Stimulated activated effector memory CD8-positive, alpha-beta T cell treated with anti-CD3 and anti-CD28 coated beads, Interleukin-12 subunit alpha, Interleukin-12 subunit beta, amount 100 ng/mL, for 72 hours (primary cell): ENCODE data around the gene DOHH.

ENCODE experiments used
- ATAC-seq: fragments of 150-1000 bp; cut with Tn5 transposase; 2 replicates; pipeline ENCODE4 v1.10.0; 2021
- DNase-seq, 2 donors: peaks; one replicate each; pipeline ENCODE4 v3.0.0; 2021 to 2022; ENCODE audit warnings: low spot score in 2 of 2
- H3K27ac Mint-ChIP-seq: one replicate; pipeline ENCODE4 v1.8.0; 2022; ENCODE audit warnings: mild to moderate bottlenecking, mixed read lengths
- H3K36me3 Mint-ChIP-seq: one replicate; pipeline ENCODE4 v1.8.0; 2022; ENCODE audit warnings: mild to moderate bottlenecking, mixed read lengths
- H3K4me1 Mint-ChIP-seq: one replicate; pipeline ENCODE4 v1.8.0; 2022; ENCODE audit warnings: mixed read lengths
- H3K4me3 Mint-ChIP-seq: one replicate; pipeline ENCODE4 v1.8.0; 2022; ENCODE audit warnings: mild to moderate bottlenecking, mixed read lengths
- H3K9me3 Mint-ChIP-seq: one replicate; pipeline ENCODE4 v1.8.0; 2022; ENCODE audit warnings: mixed read lengths

The DOHH gene

GRCh38 chr19:3470500-3471128 is 29.9 kb downstream of the DOHH start:
- no peak overlapping the region for H3K4me3 Mint-ChIP-seq
- peaks cover 19% of the 10 kb centered on the region for H3K36me3 Mint-ChIP-seq
- no peaks in the 10 kb centered on the region for H3K4me1 Mint-ChIP-seq
- ATAC-seq (peak; percentile 9), DNase-seq (no peak)
- H3K9me3 Mint-ChIP-seq: no peaks in the 10 kb centered on the region
- peak overlapping the region; percentile 4 for H3K27ac Mint-ChIP-seq

DNA sequence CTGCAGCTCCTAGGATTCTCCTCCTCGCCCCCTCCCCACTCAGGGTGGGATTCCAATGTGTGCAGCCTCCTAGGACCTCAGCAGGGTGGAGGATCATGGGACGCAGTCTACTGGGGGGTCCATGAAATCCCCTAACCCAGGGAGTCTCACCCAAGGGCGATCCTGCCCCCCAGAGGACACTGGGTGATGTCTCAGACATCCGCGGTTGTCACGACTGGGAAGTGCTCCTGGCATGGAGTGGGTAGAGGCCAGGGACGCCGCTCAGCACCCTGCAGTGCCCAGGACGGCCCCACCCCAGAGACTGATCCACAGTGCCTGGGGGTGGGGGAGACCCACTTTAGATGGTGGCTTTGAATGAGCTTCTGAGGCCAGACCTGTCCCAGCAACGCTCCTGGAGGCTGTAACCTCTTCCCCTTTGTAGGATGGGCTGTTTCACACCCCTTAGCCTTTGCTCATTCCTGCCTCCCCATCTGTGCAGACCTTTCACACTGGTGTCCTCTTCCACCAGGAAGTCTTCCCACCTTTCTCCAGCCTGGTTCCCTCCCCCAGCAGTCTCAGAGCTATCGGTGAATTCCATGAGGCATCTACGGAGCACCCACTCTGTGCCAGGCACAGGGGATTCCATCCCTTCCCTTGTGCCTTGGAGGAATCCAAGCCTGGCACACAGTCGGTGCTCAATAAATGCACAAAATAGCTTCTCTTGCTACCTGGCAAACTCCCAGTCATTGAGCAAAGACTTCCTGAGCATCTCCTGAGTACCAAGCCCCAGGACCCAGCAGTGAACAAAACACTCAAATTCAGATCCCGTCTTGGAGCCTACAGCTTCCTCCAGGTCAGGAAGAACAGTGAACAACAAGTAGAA is 30.6 kb downstream of the DOHH start:
- no peaks in the 10 kb centered on the region for H3K4me1 Mint-ChIP-seq
- peak overlapping the region; percentile 4 for H3K27ac Mint-ChIP-seq
- peaks cover 19% of the 10 kb centered on the region for H3K36me3 Mint-ChIP-seq
- no peak overlapping the region for H3K4me3 Mint-ChIP-seq
- ATAC-seq: no peak
- no peaks in the 10 kb centered on the region for H3K9me3 Mint-ChIP-seq
- DNase-seq: no peak

DNA sequence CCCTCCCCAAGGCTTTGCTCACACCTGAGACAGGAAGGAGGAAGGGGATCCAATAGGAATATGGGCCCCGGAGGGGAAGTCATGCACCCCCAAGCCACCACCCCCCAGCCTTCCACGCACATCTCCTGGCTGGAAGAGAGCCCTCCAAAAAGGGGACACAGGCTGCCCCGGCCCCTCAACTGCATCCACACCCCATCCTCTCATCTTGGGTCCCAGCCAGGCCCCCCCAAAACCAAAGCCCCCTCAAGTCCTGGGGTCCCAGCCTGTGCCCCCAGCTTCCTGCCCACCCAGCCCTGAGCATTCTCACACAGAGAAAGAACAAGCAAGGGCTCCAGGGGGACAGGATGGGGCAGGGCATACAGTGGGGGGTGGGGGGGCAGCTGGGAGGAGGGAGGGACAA is 32.3 kb downstream of the DOHH start:
- no peak overlapping the region for H3K4me3 Mint-ChIP-seq
- H3K4me1 Mint-ChIP-seq: no peaks in the 10 kb centered on the region
- DNase-seq (no peak), ATAC-seq (no peak)
- H3K9me3 Mint-ChIP-seq: no peaks in the 10 kb centered on the region
- H3K27ac Mint-ChIP-seq: no peak overlapping the region
- H3K36me3 Mint-ChIP-seq: peaks cover 19% of the 10 kb centered on the region

DNA sequence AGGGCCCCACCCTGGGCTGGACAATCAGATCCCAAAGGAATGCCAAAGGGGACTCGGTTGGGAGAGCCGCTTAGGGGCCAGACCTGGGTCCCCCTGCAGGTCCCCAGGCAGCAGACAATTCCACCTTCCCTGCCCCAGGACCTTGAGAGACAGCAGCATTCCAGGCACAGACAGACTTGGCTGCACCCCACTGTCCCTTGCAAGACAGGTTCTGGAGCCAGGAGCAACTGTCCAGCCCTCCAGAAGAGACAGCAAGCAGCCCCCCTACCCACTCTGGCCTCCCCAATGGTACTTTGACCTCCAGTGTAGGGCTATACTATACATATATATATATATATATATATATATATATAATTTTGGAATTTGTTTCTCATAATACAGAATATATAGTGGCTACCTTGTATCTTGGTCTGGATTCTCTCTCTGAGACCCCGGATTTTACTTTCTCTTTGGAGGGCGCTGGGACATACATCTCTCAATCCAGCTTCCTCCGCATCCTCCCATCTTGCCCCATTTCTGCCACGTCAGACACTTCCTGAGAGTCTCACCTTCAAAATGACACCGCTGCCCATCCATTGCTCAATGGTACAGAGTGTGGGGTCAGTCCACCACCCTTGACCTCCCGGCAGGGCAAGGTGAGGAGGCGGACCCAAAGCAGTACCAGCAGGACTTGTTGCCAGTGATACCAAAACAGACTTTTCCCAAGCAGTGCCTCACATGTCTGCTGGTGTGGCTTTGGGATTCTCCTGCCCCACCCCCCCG is 32.9 kb downstream of the DOHH start:
- ATAC-seq: no peak
- H3K4me1 Mint-ChIP-seq: no peaks in the 10 kb centered on the region
- H3K9me3 Mint-ChIP-seq: no peaks in the 10 kb centered on the region
- H3K27ac Mint-ChIP-seq: no peak overlapping the region
- no peak for DNase-seq
- no peak overlapping the region for H3K4me3 Mint-ChIP-seq
- H3K36me3 Mint-ChIP-seq: peaks cover 23% of the 10 kb centered on the region

GRCh38 chr19:3466635-3467034 is 33.8 kb downstream of the DOHH start:
- H3K4me1 Mint-ChIP-seq: no peaks in the 10 kb centered on the region
- peak overlapping the region; percentile 22 for H3K27ac Mint-ChIP-seq
- peaks cover 32% of the 10 kb centered on the region for H3K36me3 Mint-ChIP-seq
- DNase-seq (no peak), ATAC-seq (no peak)
- no peaks in the 10 kb centered on the region for H3K9me3 Mint-ChIP-seq
- no peak overlapping the region for H3K4me3 Mint-ChIP-seq

GRCh38 chr19:3465552-3465951 is 34.9 kb downstream of the DOHH start:
- Mint-ChIP-seq H3K36me3 (peaks cover 36% of the 10 kb centered on the region), H3K4me1 (no peaks in the 10 kb centered on the region), H3K4me3 (no peak overlapping the region), H3K27ac (no peak overlapping the region), H3K9me3 (no peaks in the 10 kb centered on the region)
- no peak for DNase-seq
- ATAC-seq: no peak

- H3K9me3 Mint-ChIP-seq: no peaks in the 10 kb centered on the region
- H3K27ac Mint-ChIP-seq: no peak overlapping the region
- peaks cover 28% of the 10 kb centered on the region for H3K36me3 Mint-ChIP-seq
- DNase-seq (no peak), ATAC-seq (no peak)
- H3K4me1 Mint-ChIP-seq: no peaks in the 10 kb centered on the region
- no peak overlapping the region for H3K4me3 Mint-ChIP-seq
Measured at GRCh38 chr19:3464587-3465235, 35.8 kb downstream of the DOHH start.

DNA sequence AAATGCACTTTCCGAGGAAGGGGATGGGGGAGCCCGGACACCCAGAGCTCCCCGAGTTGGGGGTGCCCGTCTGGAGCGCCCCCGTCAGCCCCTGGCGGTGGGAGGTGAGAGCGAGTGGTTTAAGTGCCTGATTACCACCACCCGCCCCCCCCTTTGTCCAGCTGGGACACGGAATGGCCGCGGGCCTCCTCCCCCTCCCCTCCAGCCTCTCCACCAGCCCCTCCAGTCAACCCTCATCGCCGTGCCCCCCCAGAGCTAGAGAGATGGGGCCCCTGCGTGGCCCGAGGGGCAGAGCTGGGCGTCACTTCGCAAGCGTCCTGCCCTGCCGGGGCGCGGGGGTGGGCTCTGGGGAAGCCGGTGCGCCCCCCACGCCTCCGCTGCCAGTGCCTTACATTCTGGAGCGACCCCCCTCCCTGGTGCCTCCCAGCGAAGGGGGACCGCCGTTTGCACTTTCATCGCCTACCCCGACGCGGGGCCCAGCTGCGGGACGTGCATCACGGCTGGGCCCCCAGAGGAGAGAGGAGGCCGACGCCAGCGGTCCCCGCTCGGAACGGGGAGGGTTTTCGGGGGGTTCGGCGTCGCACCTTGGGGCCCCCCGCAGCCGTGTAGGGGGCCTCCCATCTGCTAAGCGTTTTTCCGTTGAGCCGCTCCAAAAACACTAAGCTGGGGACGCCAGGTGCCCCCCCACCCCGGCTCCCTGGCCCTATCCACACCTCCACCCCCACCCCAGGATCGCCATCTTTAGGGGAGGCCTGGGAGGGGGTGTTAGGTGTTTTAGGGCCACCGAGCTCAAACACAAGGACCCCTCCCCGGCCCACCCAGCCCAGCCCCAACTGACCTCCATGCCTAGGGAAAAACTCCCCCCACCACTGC is 36.5 kb downstream of the DOHH start:
- no peaks in the 10 kb centered on the region for H3K9me3 Mint-ChIP-seq
- H3K4me3 Mint-ChIP-seq: no peak overlapping the region
- DNase-seq (no peak), ATAC-seq (no peak)
- peaks cover 3% of the 10 kb centered on the region for H3K4me1 Mint-ChIP-seq
- peaks cover 27% of the 10 kb centered on the region for H3K36me3 Mint-ChIP-seq
- H3K27ac Mint-ChIP-seq: no peak overlapping the region

DNA sequence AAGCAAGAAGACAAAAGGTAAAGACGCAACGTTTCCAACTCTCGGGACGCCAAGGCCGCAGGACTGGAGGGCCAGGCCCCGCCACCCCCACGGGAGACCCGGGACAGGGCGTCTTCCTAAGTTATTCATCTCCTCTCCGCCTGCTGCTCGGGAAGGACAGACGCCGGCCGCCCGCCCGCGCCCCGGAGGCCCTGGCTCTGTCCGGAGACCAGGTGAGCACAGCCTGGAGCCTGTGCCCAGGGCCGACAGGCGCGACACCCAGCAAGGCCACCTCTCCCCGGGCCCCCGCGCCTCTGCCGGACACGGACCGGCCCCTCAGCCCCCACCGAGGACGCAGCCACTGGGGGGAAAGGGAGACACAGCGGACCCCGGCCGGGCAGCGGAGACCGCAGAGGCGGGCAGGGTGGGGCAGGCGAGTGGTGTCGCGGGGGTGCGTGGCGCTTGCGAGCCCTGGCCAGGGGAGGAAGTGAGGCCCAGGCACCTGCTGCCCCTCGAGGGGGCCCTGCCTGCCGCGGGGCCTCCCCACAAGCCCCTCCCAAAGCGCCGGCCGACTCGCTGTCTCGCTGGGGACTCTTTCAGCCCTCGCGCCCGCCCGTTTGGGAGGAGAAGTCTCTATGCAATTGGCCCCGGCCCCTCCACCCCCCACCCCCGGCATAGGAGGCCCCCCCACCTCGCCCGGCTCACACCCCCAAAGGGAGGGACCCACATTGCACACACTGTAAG is 37.3 kb downstream of the DOHH start:
- ATAC-seq (no peak), DNase-seq (no peak)
- peaks cover 8% of the 10 kb centered on the region for H3K4me1 Mint-ChIP-seq
- H3K4me3 Mint-ChIP-seq: no peak overlapping the region
- no peaks in the 10 kb centered on the region for H3K9me3 Mint-ChIP-seq
- peaks cover 27% of the 10 kb centered on the region for H3K36me3 Mint-ChIP-seq
- no peak overlapping the region for H3K27ac Mint-ChIP-seq

DNA sequence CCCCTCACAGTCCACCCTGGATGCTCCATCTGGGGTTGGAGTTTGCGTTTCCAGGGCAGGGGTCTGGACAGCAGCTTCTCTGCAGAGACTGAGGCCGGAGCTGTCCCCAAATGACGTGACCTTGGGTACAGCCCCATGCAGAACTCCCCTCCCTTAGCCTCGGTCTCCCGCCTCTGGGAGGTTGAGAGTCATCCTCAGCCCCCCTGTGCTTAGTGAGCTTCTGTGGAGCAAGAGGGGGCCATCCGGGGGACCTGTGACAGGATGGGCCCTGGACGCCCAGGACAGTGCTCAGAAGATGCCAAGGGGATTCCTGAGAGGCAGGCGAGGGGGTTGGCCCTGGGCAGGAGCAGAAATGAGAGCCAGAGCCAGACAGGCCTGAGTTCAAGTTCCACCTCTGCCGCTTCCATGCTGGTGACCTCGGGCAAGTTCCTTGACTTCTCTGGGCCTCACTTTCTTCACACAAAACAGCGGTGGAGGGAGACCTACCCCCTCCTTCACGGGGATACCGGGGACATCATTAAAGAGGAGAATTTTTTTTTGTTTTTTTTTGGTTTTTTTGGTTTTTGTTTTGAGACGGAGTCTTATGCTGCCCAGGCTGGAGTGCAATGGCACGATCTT is 40.4 kb downstream of the DOHH start:
- no peak overlapping the region for H3K27ac Mint-ChIP-seq
- no peak for ATAC-seq
- no peak for DNase-seq
- H3K9me3 Mint-ChIP-seq: no peaks in the 10 kb centered on the region
- H3K4me1 Mint-ChIP-seq: peaks cover 8% of the 10 kb centered on the region
- H3K4me3 Mint-ChIP-seq: no peak overlapping the region
- peaks cover 20% of the 10 kb centered on the region for H3K36me3 Mint-ChIP-seq

DNA sequence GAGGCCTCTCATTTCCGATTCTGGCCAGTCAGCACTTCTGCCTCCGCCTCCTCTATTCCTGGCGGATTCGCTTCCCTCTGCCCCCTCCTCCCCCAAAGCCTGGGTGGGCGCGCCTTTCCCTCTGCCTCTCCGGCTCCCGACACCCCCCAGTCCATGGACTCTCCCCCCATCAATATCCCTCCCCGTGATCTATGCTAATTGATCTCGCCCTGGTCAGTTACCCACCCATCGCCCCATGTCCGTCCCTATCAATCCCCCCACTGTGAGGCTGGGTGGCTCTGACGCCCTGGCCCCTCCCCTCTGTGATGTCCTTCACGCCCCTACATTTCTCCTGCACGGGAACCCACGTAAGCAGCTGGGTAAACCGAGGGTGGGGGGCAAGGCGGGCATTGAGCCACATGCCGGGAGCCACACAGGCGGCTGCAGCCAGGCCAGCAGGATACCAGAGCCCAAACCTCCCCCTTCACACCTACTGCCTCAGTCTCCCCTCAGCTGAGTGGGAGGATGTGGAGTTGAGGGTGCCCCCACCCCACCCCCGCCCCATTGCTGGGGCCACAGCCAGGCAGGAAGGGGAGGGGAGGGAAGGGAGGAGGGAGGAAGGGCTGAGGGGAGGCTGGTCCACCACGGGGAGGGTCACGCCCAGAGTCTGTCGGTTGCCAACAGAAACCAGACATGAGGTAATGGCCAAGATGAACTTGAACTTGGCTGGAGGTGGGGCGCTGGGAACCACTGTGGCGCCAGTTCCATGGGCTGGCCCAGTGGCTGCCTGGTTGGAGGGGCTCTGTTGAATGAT is 41.2 kb downstream of the DOHH start:
- Mint-ChIP-seq H3K27ac (no peak overlapping the region), H3K4me3 (no peak overlapping the region), H3K9me3 (no peaks in the 10 kb centered on the region), H3K4me1 (peaks cover 8% of the 10 kb centered on the region), H3K36me3 (peaks cover 20% of the 10 kb centered on the region)
- ATAC-seq: no peak
- no peak for DNase-seq

DNA sequence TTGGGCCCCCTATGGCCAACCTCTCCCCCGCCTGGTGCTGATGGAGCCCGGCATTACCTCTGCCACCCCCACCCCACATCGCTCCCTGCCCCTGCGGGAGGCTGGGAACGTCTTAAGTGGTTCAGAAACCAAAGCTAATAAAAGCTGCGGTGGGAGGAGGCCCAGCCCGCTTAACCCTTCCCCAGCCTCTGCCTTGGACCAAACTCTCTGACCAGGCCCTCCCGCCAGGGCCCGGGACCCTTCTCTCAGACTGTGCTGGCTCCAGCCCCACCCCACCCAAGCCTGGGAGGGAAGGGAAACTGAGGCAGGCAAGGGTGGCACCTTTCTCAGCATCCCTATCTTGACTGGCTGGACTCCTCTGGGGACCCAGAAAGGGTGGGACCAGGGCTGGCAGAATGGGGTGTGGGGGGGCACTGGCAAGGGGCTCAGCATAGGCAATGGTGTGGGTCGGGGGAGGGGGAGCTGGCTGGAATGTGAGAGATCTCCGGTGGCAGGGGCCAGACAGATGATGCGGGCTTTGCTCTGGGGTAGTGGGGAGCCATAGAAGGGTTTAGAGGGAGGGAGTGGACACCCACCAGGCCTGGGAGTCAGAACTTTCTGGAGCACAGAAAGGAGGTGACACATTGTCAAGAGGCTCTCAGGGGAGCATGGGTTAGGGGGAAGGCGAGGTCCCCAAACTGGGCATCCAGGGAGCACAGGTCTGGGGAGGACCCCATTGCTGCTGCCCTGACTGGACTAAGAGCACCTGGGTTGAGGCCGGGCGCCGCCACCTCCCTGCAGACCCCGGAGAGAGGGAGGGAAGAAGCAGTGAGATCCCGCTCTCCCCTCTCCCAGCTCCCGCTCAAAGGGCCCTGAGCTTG is 42.0 kb downstream of the DOHH start:
- peaks cover 8% of the 10 kb centered on the region for H3K4me1 Mint-ChIP-seq
- H3K27ac Mint-ChIP-seq: no peak overlapping the region
- H3K4me3 Mint-ChIP-seq: no peak overlapping the region
- no peak for DNase-seq
- peaks cover 20% of the 10 kb centered on the region for H3K36me3 Mint-ChIP-seq
- H3K9me3 Mint-ChIP-seq: no peaks in the 10 kb centered on the region
- ATAC-seq: no peak
